H1 (cell line): ENCODE results near the gene UBQLNL. TPM values are rescaled to one million over a fixed set of nuclear protein-coding genes. Genes with fewer than 3 reads are reported as not detected.

ENCODE experiments used
- CTCF ChIA-PET: fragments of 300-600 bp; sonication (Branson Sonifier 250); formaldehyde crosslinking; loops from one replicate; lab custom pipeline; 2021; ENCODE audit not compliant: partially characterized antibody; lab: Charles Lee
- POLR2A ChIA-PET: fragments of 300-600 bp; sonication (Branson Sonifier 250); formaldehyde crosslinking; loops from one replicate; lab custom pipeline; 2021; ENCODE audit warnings: inconsistent platforms; ENCODE audit not compliant: partially characterized antibody; lab: Charles Lee
- DNase-seq, 2 experiments: peaks; one replicate each; pipeline versions ENCODE4 v3.0.0 to v3.0.0-alpha.2; 2010 to 2022; ENCODE audit warnings: low spot score in 2 of 2, low read depth in 1 of 2, mixed read lengths in 1 of 2
- FAIRE-seq: peaks from 2 replicates; lab custom pipeline; 2011; peaks lifted over from hg19 to GRCh38; lab: Jason Lieb, UNC
- H2AFZ ChIP-seq: 2 replicates; pipeline ENCODE4 v1.8.1; 2012; ENCODE audit warnings: low read length, inconsistent platforms
- H2AK5ac ChIP-seq: 2 replicates; pipeline ENCODE4 v1.6.1; 2013; ENCODE audit warnings: low read depth, low read length
- H2BK120ac ChIP-seq: replicated peaks from 2 replicates; pipeline ENCODE3; 2013; ENCODE audit warnings: low read depth, low read length, inconsistent platforms
- H2BK12ac ChIP-seq: 2 replicates; pipeline ENCODE4 v1.6.1; 2013; ENCODE audit warnings: low read depth, low read length
- H2BK15ac ChIP-seq: 2 replicates; pipeline ENCODE4 v1.6.1; 2013; ENCODE audit warnings: low read length
- H2BK20ac ChIP-seq: 2 replicates; pipeline ENCODE4 v1.6.1; 2013; ENCODE audit warnings: low read length
- H2BK5ac ChIP-seq: 2 replicates; pipeline ENCODE4 v1.6.1; 2013; ENCODE audit warnings: low read depth, low read length
- H3K14ac ChIP-seq: 2 replicates; pipeline ENCODE4 v1.6.1; 2013; ENCODE audit warnings: inconsistent platforms; ENCODE audit not compliant: insufficient read length
- H3K18ac ChIP-seq: 2 replicates; pipeline ENCODE4 v1.6.1; 2013; ENCODE audit warnings: low read length; ENCODE audit errors: extremely low read depth
- H3K23ac ChIP-seq: 2 replicates; pipeline ENCODE4 v1.6.1; 2013; ENCODE audit warnings: inconsistent platforms; ENCODE audit not compliant: insufficient read length
- H3K23me2 ChIP-seq: 2 replicates; pipeline ENCODE4 v1.6.1; 2013; ENCODE audit warnings: low read depth, low read length
- H3K27ac ChIP-seq: 2 replicates; pipeline ENCODE4 v1.6.1; 2011; ENCODE audit warnings: low read depth, low read length, inconsistent platforms
- H3K27me3 ChIP-seq, 4 experiments: replicated peaks in 1 of 4; 1 replicate in 1 of 4; 2 replicates in 3 of 4; pipeline versions ENCODE4 v1.6.1 to v1.8.1; 2011 to 2013; ENCODE audit warnings: low read length in 3 of 4, mild to moderate bottlenecking in 3 of 4, inconsistent platforms in 2 of 4, mixed read lengths in 2 of 4, moderate library complexity in 1 of 4; ENCODE audit not compliant: control insufficient read depth in 3 of 4, insufficient read depth in 3 of 4; ENCODE audit errors: extremely low read depth in 1 of 4
- H3K36me3 ChIP-seq, 4 experiments: 2 replicates each; pipeline versions ENCODE4 v1.6.1 to v1.8.1; 2011 to 2013; ENCODE audit warnings: mild to moderate bottlenecking in 4 of 4, low read length in 3 of 4, moderate library complexity in 2 of 4, control low read depth in 1 of 4, inconsistent platforms in 1 of 4; ENCODE audit not compliant: insufficient read depth in 4 of 4, control insufficient read depth in 2 of 4
- H3K4ac ChIP-seq: replicated peaks from 2 replicates; pipeline ENCODE3; 2013; ENCODE audit warnings: low read length, low read depth, mixed read lengths, inconsistent platforms; ENCODE audit not compliant: insufficient read length
- H3K4me1 ChIP-seq, 4 experiments: replicated peaks in 1 of 4; 1 replicate in 1 of 4; 2 replicates in 3 of 4; pipeline versions ENCODE4 v1.6.1 to v1.8.1; 2011 to 2013; ENCODE audit warnings: low read length in 3 of 4, inconsistent platforms in 2 of 4, mixed read lengths in 1 of 4; ENCODE audit not compliant: insufficient read depth in 4 of 4, control insufficient read depth in 3 of 4
- H3K4me2 ChIP-seq, 2 experiments: 2 replicates each; pipeline versions ENCODE4 v1.6.1 to v1.8.1; 2011 to 2013; ENCODE audit warnings: low read depth in 2 of 2, low read length in 2 of 2, control low read depth in 1 of 2, inconsistent platforms in 1 of 2, mild to moderate bottlenecking in 1 of 2; ENCODE audit not compliant: insufficient read depth in 1 of 2
- H3K4me3 ChIP-seq, 4 experiments: fragments of 200-600, 300-600 bp in 1 of 4; sonication (generic), shearing (Covaris generic), sonication (Bioruptor Twin) in 1 of 4; 2 replicates each; pipeline versions ENCODE4 v1.5.1 to v1.8.1; 2011 to 2016; ENCODE audit warnings: low read length in 4 of 4, low read depth in 3 of 4, control low read depth in 2 of 4, inconsistent platforms in 2 of 4, mild to moderate bottlenecking in 2 of 4, mixed read lengths in 1 of 4, moderate library complexity in 1 of 4; ENCODE audit not compliant: insufficient read depth in 2 of 4; ENCODE audit errors: extremely low read depth in 1 of 4
- H3K56ac ChIP-seq: replicated peaks from 2 replicates; pipeline ENCODE3; 2013; ENCODE audit warnings: low read depth, mild to moderate bottlenecking, mixed read lengths, low read length, inconsistent platforms; ENCODE audit not compliant: insufficient read length
- H3K79me1 ChIP-seq: 2 replicates; pipeline ENCODE4 v1.6.1; 2013; ENCODE audit warnings: low read depth, low read length, control low read depth
- H3K79me2 ChIP-seq, 2 experiments: 2 replicates each; pipeline versions ENCODE4 v1.6.1 to v1.8.1; 2012 to 2013; ENCODE audit warnings: low read length in 2 of 2, mild to moderate bottlenecking in 2 of 2, inconsistent platforms in 1 of 2; ENCODE audit not compliant: insufficient read depth in 2 of 2, control insufficient read depth in 1 of 2
- H3K9ac ChIP-seq, 4 experiments: replicated peaks in 1 of 4; 1 replicate in 1 of 4; 2 replicates in 3 of 4; pipeline versions ENCODE4 v1.6.1 to v1.8.1; 2011 to 2013; ENCODE audit warnings: low read depth in 3 of 4, low read length in 3 of 4, control low read depth in 2 of 4, mild to moderate bottlenecking in 2 of 4, moderate library complexity in 2 of 4, inconsistent platforms in 1 of 4; ENCODE audit errors: extremely low read depth in 1 of 4
- H3K9me3 ChIP-seq, 2 experiments: 2 replicates each; pipeline versions ENCODE4 v1.6.1 to v1.8.1; 2012 to 2013; ENCODE audit warnings: mild to moderate bottlenecking in 2 of 2, moderate library complexity in 2 of 2, control low read depth in 1 of 2, inconsistent platforms in 1 of 2, low read depth in 1 of 2, low read length in 1 of 2, mixed read lengths in 1 of 2; ENCODE audit not compliant: insufficient read depth in 2 of 2
- H4K20me1 ChIP-seq, 2 experiments: replicated peaks in 1 of 2; 2 replicates each; pipeline versions ENCODE3 to v1.8.1; 2011 to 2013; ENCODE audit warnings: inconsistent platforms in 2 of 2, low read length in 2 of 2, mild to moderate bottlenecking in 1 of 2; ENCODE audit not compliant: insufficient read depth in 2 of 2, control insufficient read depth in 1 of 2
- H4K5ac ChIP-seq: 2 replicates; pipeline ENCODE4 v1.6.1; 2013; ENCODE audit warnings: low read length, low read depth, mixed read lengths, inconsistent platforms; ENCODE audit not compliant: insufficient read length
- H4K8ac ChIP-seq: 2 replicates; pipeline ENCODE4 v1.8.0; 2013; ENCODE audit warnings: mild to moderate bottlenecking, moderate library complexity, low read length, inconsistent platforms; ENCODE audit not compliant: insufficient read depth; ENCODE audit errors: extremely low read depth
- H4K91ac ChIP-seq: replicated peaks from 2 replicates; pipeline ENCODE3; 2013; ENCODE audit warnings: low read length, mixed read lengths, inconsistent platforms; ENCODE audit not compliant: insufficient read length
- BCL11A ChIP-seq, 2 experiments: IDR thresholded peaks; one replicate each; pipeline ENCODE4 v1.6.1; 2011; ENCODE audit warnings: low read depth in 2 of 2, low read length in 2 of 2, mild to moderate bottlenecking in 2 of 2
- CHD1 ChIP-seq: IDR thresholded peaks from 2 replicates; pipeline ENCODE4 v1.6.1; 2012; ENCODE audit warnings: low read depth, low read length, improper control_type of control experiment
- CREB1 ChIP-seq: IDR thresholded peaks from 2 replicates; pipeline ENCODE4 v1.6.1; 2012; ENCODE audit warnings: inconsistent platforms
- EP300 ChIP-seq, 2 experiments: IDR thresholded peaks; 1 replicate in 1 of 2; 2 replicates in 1 of 2; pipeline ENCODE4 v1.6.1; 2011 to 2012; ENCODE audit warnings: low read depth in 2 of 2, low read length in 2 of 2, mild to moderate bottlenecking in 2 of 2, borderline replicate concordance in 1 of 2, inconsistent platforms in 1 of 2, moderate library complexity in 1 of 2
- GTF2F1 ChIP-seq: IDR thresholded peaks from 2 replicates; pipeline ENCODE4 v1.6.1; 2012; ENCODE audit warnings: low read depth, low read length, improper control_type of control experiment, borderline replicate concordance
- HDAC2 ChIP-seq, 2 experiments: fragments of 300-600 bp in 1 of 2; sonication (generic) in 1 of 2; IDR thresholded peaks; 2 replicates each; pipeline ENCODE4 v1.6.1; 2011 to 2012; ENCODE audit warnings: low read depth in 2 of 2, low read length in 2 of 2, mild to moderate bottlenecking in 2 of 2, moderate library complexity in 2 of 2, borderline replicate concordance in 1 of 2, inconsistent platforms in 1 of 2
- KDM5A ChIP-seq: fragments of 200-600 bp; IDR thresholded peaks from 2 replicates; pipeline ENCODE4 v1.7.1; 2012; ENCODE audit warnings: mild to moderate bottlenecking, low read length, inconsistent platforms, mixed read lengths
- POU5F1 ChIP-seq: IDR thresholded peaks from 2 replicates; pipeline ENCODE4 v1.6.1; 2011; ENCODE audit warnings: low read depth, mild to moderate bottlenecking, low read length, moderate library complexity
- RFX5 ChIP-seq: IDR thresholded peaks from 2 replicates; pipeline ENCODE4 v1.6.1; 2011; ENCODE audit warnings: low read depth, low read length, improper control_type of control experiment, borderline replicate concordance
- TAF1 ChIP-seq: IDR thresholded peaks from 2 replicates; pipeline ENCODE4 v1.6.1; 2011; ENCODE audit warnings: mild to moderate bottlenecking, low read depth, low read length
- polyA plus RNA-seq, 7 experiments: library from polyadenylated mRNA; depleted of rRNA in 3 of 7; stranded (reverse) in 5 of 7; unstranded in 2 of 7; fragments of >200 nt in 5 of 7; fragments of 200-250 nt in 2 of 7; gene quantifications; 1 replicate in 5 of 7; 2 replicates in 1 of 7; 4 replicates in 1 of 7; pipeline versions ENCODE4 v1.2.1 to v1.2.3, GENCODE V29; 2011 to 2013; ENCODE audit warnings: missing spikeins in 2 of 7, mixed read lengths in 2 of 7
- total RNA-seq: library from RNA; stranded (reverse); fragmentation: NEBNext Ultra II Directional; extraction: Animal tissue kit (Norgen Biotek cat#: 25700); gene quantifications from 2 replicates; pipeline ENCODE4 v1.2.1, GENCODE V29; 2021
- TF ChIP-seq, protein P1 (sequence below), 3 experiments: IDR thresholded peaks; 1 replicate in 2 of 3; 2 replicates in 1 of 3; pipeline versions ENCODE4 v1.5.1 to v1.6.1; 2011; ENCODE audit warnings: low read length in 3 of 3, mild to moderate bottlenecking in 3 of 3, inconsistent platforms in 2 of 3, low read depth in 1 of 3, moderate library complexity in 1 of 3; ENCODE audit not compliant: insufficient read depth in 1 of 3; ENCODE audit errors: control extremely low read depth in 1 of 3
- TF ChIP-seq, protein P2 (sequence below): IDR thresholded peaks from 2 replicates; pipeline ENCODE4 v1.6.1; 2012; ENCODE audit warnings: inconsistent platforms

The UBQLNL gene
- total and polyA plus RNA-seq, 2 of the 8 experiments (the other 6 are each of a cell fraction or from before 2014, with no cell fraction given) = 0.35 TPM; not detected in 1

GRCh38 chr11:5473921-5474320 lies 42.6 kb downstream of the UBQLNL start:
- FAIRE-seq (no peak), DNase-seq (no peak)
- H2BK20ac ChIP-seq = no peak overlapping the region
- no peak overlapping the region for H4K91ac ChIP-seq
- H3K4me3 ChIP-seq = no peak overlapping the region
- H3K14ac ChIP-seq = no peak overlapping the region
- H4K20me1 ChIP-seq = no peaks in the 10 kb centered on the region
- no peaks in the 10 kb centered on the region for H3K79me1 ChIP-seq
- no peak overlapping the region for H2BK15ac ChIP-seq
- no peak overlapping the region for H3K27ac ChIP-seq
- CTCF ChIA-PET = no interaction called here
- no peak overlapping the region for H4K8ac ChIP-seq
- H2AK5ac ChIP-seq = no peak overlapping the region
- H3K79me2 ChIP-seq = no peaks in the 10 kb centered on the region
- no peak overlapping the region for H2BK120ac ChIP-seq
- peaks cover 0 to 4% of the 10 kb centered on the region in 2 experiments; a peak in 1 of 4 replicates for H3K9me3 ChIP-seq
- no peak overlapping the region for H2AFZ ChIP-seq
- H3K23ac ChIP-seq = no peak overlapping the region
- no peak overlapping the region for H2BK12ac ChIP-seq
- no peak overlapping the region for H2BK5ac ChIP-seq
- no peak overlapping the region for H3K4ac ChIP-seq
- H3K23me2 ChIP-seq = no peaks in the 10 kb centered on the region
- H3K18ac ChIP-seq = no peak overlapping the region
- no peak overlapping the region for H3K9ac ChIP-seq
- POLR2A ChIA-PET = no interaction called here
- no peak overlapping the region for H4K5ac ChIP-seq
- H3K27me3 ChIP-seq = no peaks in the 10 kb centered on the region
- no peaks in the 10 kb centered on the region for H3K4me1 ChIP-seq
- H3K36me3 ChIP-seq = no peaks in the 10 kb centered on the region
- no peak overlapping the region for H3K56ac ChIP-seq
- H3K4me2 ChIP-seq = no peak overlapping the region
- TF ChIP-seq POU5F1 (no peak), BCL11A (IDR thresholded peaks at IDR 0.05; ENCODE audit: low read depth in 2 of 2, low read length in 2 of 2) (no peak), CREB1 (no peak), CHD1 (no peak), EP300 (IDR thresholded peaks at IDR 0.05; ENCODE audit: borderline replicate concordance in 1 of 2, low read depth in 2 of 2, low read length in 2 of 2) (no peak), RFX5 (no peak), GTF2F1 (no peak), KDM5A (no peak), HDAC2 (IDR thresholded peaks at IDR 0.05; ENCODE audit: borderline replicate concordance in 1 of 2, low read depth in 2 of 2, low read length in 2 of 2) (no peak), TAF1 (no peak)
- TF ChIP-seq, protein P1, sequence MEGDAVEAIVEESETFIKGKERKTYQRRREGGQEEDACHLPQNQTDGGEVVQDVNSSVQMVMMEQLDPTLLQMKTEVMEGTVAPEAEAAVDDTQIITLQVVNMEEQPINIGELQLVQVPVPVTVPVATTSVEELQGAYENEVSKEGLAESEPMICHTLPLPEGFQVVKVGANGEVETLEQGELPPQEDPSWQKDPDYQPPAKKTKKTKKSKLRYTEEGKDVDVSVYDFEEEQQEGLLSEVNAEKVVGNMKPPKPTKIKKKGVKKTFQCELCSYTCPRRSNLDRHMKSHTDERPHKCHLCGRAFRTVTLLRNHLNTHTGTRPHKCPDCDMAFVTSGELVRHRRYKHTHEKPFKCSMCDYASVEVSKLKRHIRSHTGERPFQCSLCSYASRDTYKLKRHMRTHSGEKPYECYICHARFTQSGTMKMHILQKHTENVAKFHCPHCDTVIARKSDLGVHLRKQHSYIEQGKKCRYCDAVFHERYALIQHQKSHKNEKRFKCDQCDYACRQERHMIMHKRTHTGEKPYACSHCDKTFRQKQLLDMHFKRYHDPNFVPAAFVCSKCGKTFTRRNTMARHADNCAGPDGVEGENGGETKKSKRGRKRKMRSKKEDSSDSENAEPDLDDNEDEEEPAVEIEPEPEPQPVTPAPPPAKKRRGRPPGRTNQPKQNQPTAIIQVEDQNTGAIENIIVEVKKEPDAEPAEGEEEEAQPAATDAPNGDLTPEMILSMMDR (IDR thresholded peaks at IDR 0.05; ENCODE audit: control extremely low read depth in 1 of 3, insufficient read depth in 1 of 3, low read depth in 1 of 3, low read length in 3 of 3) = no peak
- TF ChIP-seq, protein P2, sequence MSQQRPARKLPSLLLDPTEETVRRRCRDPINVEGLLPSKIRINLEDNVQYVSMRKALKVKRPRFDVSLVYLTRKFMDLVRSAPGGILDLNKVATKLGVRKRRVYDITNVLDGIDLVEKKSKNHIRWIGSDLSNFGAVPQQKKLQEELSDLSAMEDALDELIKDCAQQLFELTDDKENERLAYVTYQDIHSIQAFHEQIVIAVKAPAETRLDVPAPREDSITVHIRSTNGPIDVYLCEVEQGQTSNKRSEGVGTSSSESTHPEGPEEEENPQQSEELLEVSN = no peak
